Lower leg skin (tissue), 4 donors: ENCODE results near the gene TENM4. TPM values are rescaled to one million over a fixed set of nuclear protein-coding genes. Genes with fewer than 3 reads are reported as not detected.

Experiments used
- DNase-seq, 2 donors: peaks; one replicate each; pipeline ENCODE4 v3.0.0-alpha.2; 2019; ENCODE audit warnings: low spot score in 2 of 2
- H3K4me3 ChIP-seq: fragments of 200-600 bp; sonication (generic); 2 replicates; pipeline ENCODE4 v1.5.1; 2017; ENCODE audit warnings: mild to moderate bottlenecking, low read depth; ENCODE audit not compliant: poor library complexity, severe bottlenecking
- POLR2A ChIP-seq, 2 donors: fragments of 450-650 bp; IDR thresholded peaks; one replicate each; pipeline ENCODE4 v1.6.1; 2016 to 2017; ENCODE audit warnings: antibody characterized with exemption in 2 of 2, mild to moderate bottlenecking in 1 of 2, moderate library complexity in 1 of 2
- WGBS, 2 donors: methylation state at CpG; one replicate each; pipeline ENCODE4 v1.1.5; 2018; 5-methylcytosine and 5-hydroxymethylcytosine counted together
- intact Hi-C: fragments of 100-400 bp; cut with DNase I; formaldehyde crosslinking; loops from one replicate; pipeline ENCODE4 v1.15.0; 2023; ENCODE audit warnings: low total_unique reads
- total RNA-seq, 4 donors: library from RNA; depleted of rRNA; stranded (reverse); fragments of >200 nt; gene quantifications; one replicate each; pipeline ENCODE4 v1.1.0, GENCODE V29; 2016
- TF ChIP-seq, protein P1 (sequence below), 3 donors: fragments of 450-650 bp; IDR thresholded peaks; one replicate each; pipeline ENCODE4 v1.5.1; 2016; ENCODE audit warnings: antibody characterized with exemption in 3 of 3, mild to moderate bottlenecking in 3 of 3, moderate library complexity in 2 of 3

The TENM4 gene
- total RNA-seq, 4 donors from 2014 or later = 34.4 to 41.1 (median 36.6) TPM

DNA sequence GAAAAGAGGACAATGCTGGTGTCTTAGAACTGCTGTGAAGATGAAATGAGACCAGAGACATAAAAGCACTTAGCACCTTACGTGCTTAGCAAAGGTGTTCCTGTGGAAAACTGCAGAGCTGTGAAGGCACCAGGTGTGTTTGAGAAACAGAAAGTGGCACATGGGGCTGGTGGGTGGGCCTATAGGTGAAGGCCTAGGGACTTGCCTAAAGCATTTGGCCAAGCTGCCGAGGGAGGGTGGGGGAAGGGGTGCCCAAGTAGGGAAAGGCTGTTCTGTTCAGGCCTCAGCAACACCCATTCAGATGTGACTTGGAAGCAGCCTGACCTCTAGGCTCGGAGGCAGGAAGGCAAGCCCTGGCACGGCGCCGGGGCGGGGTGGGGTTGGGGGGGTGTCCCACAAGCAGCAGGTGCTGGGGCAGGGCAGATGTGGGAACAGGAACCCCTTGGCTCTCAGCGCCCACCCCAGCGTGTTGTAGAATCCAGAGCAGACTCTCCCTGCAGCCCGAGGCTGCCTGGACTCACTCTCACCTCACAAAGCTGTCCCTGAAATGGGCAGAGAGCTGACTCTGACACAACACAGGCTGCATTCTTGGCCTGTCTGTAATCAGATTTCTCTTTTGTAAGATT, 499.5 kb downstream of the TENM4 start:
- TF ChIP-seq, protein P1, sequence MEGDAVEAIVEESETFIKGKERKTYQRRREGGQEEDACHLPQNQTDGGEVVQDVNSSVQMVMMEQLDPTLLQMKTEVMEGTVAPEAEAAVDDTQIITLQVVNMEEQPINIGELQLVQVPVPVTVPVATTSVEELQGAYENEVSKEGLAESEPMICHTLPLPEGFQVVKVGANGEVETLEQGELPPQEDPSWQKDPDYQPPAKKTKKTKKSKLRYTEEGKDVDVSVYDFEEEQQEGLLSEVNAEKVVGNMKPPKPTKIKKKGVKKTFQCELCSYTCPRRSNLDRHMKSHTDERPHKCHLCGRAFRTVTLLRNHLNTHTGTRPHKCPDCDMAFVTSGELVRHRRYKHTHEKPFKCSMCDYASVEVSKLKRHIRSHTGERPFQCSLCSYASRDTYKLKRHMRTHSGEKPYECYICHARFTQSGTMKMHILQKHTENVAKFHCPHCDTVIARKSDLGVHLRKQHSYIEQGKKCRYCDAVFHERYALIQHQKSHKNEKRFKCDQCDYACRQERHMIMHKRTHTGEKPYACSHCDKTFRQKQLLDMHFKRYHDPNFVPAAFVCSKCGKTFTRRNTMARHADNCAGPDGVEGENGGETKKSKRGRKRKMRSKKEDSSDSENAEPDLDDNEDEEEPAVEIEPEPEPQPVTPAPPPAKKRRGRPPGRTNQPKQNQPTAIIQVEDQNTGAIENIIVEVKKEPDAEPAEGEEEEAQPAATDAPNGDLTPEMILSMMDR (IDR thresholded peaks at IDR 0.05) = no peak
- TF ChIP-seq POLR2A (IDR thresholded peaks at IDR 0.05) = no peak
- DNase-seq = peak in 1 of 2 donors; percentile 77
- 48 to 74% methylated on average over 8 to 10 of the region's 10 CpGs for WGBS, 2 donors
- no peak overlapping the region for H3K4me3 ChIP-seq
- intact Hi-C loops = no loop called here

DNA sequence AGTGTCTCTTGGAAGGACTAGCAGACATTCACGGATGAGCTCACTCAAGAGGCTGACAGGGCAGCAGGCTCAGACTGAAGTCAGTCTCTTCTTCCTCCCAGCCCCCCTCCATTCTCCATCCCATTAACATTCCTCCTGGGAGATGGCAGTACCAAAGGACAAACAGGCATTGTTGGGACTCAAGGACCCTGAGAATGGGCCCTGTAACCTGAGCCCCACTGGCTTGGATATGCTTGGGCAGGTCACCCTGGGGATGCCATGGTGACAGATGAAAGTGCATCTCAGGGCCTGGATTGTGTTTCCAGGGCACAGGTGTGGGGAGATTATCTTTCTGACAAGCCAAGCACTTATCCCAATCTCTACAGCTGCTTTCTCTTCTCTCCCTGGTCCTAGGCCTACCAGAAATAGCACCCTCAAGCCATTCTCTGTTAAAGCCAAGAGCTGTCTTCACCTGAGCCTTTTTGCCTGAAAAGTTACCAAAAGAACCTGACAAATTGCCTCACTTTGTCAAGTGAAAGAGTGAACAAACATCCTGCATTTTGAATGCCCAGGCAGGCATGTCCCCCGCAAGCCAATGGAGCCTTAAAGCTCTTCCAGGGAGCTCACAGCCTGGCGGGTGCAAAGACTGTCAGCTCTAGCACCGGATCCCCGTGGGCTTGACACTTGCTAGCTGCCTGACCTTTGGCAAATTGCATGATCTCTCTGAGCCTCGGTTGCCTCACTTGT, 500.2 kb downstream of the TENM4 start:
- WGBS, 2 donors = 84 to 87% methylated on average over 6 of the region's 6 CpGs
- H3K4me3 ChIP-seq = no peak overlapping the region
- TF ChIP-seq, protein P1 (IDR thresholded peaks at IDR 0.05) = no peak
- TF ChIP-seq POLR2A (IDR thresholded peaks at IDR 0.05) = no peak
- DNase-seq = peak in 1 of 2 donors; percentile 50
- intact Hi-C loops = no loop called here

DNA sequence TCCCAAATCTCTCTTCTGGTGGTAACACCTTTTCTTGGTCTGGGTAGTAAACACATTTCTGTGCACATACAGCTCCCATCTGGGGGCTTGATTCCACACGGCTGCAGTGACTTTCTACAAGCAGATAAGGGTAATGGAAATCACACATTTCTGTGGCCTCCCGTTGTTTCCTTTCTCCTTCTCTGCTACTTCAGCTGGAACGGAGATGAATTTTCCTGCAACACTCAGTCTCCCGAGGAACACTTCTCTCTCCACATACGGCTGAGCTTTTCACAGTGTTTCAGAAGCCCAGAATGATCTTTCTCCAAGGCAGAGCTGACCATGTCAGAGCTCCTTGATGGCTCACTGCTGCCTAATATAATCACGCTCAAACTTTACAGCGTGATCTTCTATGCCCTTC, 501.9 kb downstream of the TENM4 start:
- 86 to 88% methylated on average over 7 of the region's 7 CpGs for WGBS, 2 donors

DNA sequence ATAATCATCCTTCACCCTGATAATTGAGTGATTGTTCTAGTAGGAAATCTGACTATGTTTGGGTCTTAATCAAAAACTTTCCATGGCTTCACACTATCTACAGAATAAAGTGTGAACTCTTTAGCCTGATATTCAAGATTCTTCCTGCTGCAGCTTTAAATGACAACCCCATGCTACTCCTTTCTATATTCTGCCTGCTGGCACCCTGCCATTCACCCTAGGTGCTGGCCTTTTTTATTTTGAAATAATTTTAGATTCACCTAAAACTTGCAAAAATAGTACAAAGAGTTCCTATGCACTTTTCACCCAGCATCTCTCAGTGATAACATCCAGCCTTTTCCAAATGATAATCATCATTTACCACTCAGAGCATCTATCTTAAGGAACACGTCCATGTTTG, 502.8 kb downstream of the TENM4 start:
- 84 to 88% methylated on average over 1 of the region's 1 CpG for WGBS, 2 donors
- TF ChIP-seq, protein P1 (IDR thresholded peaks at IDR 0.05) = no peak
- TF ChIP-seq POLR2A (IDR thresholded peaks at IDR 0.05) = no peak
- no peak overlapping the region for H3K4me3 ChIP-seq
- intact Hi-C loops = no loop called here
- no peak for DNase-seq

More for the DNA sequence above, 501.9 kb downstream of the TENM4 start:
- H3K4me3 ChIP-seq = no peak overlapping the region
- intact Hi-C loops = no loop called here
- TF ChIP-seq POLR2A (IDR thresholded peaks at IDR 0.05) = no peak
- TF ChIP-seq, protein P1 (IDR thresholded peaks at IDR 0.05) = no peak
- no peak for DNase-seq

DNA sequence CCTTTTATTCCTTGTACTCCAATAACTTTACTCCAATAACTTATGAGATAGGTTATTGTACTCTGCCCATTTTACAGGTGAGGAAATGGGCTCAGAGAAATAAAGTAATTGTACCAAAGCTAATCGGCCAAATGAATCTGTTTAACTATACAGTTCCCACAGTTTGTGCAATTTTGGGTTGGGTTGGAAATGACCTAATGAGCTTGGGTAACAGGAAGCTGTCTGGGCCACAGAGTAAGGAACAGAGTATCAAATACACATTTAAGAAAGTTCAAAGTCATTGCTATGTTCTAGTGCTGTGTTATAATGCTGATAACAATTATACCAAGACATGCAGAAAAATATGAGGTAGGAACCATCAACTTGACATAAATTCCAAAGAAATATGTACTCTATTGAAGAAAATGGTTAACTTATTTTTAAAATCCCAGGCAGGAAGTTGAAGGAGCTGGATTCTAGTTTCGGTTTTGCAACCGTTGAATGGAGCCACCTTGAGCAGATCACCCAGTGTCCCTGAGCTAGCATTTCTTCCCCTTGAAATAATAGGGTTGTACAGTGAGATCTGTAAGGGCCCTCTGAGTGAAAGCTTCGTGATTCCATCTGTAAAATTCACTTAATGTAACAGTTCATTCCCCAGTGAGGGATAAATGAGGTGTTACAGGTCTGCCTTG, 505.3 kb downstream of the TENM4 start:
- DNase-seq = no peak
- H3K4me3 ChIP-seq = no peak overlapping the region
- WGBS, 2 donors = 77 to 81% methylated on average over 4 of the region's 4 CpGs
- intact Hi-C loops = no loop called here
- TF ChIP-seq, protein P1 (IDR thresholded peaks at IDR 0.05) = no peak
- TF ChIP-seq POLR2A (IDR thresholded peaks at IDR 0.05) = no peak
